Measurements from ENCODE around the gene NPHP4. TPM values are rescaled to one million over a fixed set of nuclear protein-coding genes. Genes with fewer than 3 reads are reported as not detected.

NPHP4 gene
- total and polyA plus RNA-seq, 2 experiments from 2014 or later = 6.4 to 12.7 TPM

- Histone ChIP-seq H3K4me3 (no peak overlapping the region), H3K9me3 (ENCODE audit: low read depth) (no peaks in the 10 kb centered on the region), H3K27me3 (peaks cover 6% of the 10 kb centered on the region), H3K27ac (no peak overlapping the region), H3K36me3 (no peaks in the 10 kb centered on the region), H3K4me1 (ENCODE audit: low read depth) (no peaks in the 10 kb centered on the region)
- TF ChIP-seq CTCF (IDR thresholded peaks at IDR 0.05; ENCODE audit: low read depth, low read length) = no peak
- no peak for DNase-seq (ENCODE audit: low read depth in 1 of 2, low spot score in 1 of 2)
Measured at GRCh38 chr1:5850503-5850902, 141.7 kb downstream of the NPHP4 start.

GRCh38 chr1:5849550-5849949, 142.7 kb downstream of the NPHP4 start:
- Histone ChIP-seq H3K9me3 (ENCODE audit: low read depth) (no peaks in the 10 kb centered on the region), H3K4me1 (ENCODE audit: low read depth) (no peaks in the 10 kb centered on the region), H3K36me3 (no peaks in the 10 kb centered on the region), H3K4me3 (no peak overlapping the region), H3K27ac (no peak overlapping the region), H3K27me3 (peaks cover 6% of the 10 kb centered on the region)
- DNase-seq (ENCODE audit: low read depth in 1 of 2, low spot score in 1 of 2) = no peak
- TF ChIP-seq CTCF (IDR thresholded peaks at IDR 0.05; ENCODE audit: low read depth, low read length) = no peak

GRCh38 chr1:5847013-5847659, 145.1 kb downstream of the NPHP4 start:
- peak; percentile 39 to 87 for DNase-seq (ENCODE audit: low read depth in 1 of 2, low spot score in 1 of 2)
- Histone ChIP-seq H3K4me1 (ENCODE audit: low read depth) (no peaks in the 10 kb centered on the region), H3K4me3 (no peak overlapping the region), H3K9me3 (ENCODE audit: low read depth) (no peaks in the 10 kb centered on the region), H3K36me3 (no peaks in the 10 kb centered on the region), H3K27ac (no peak overlapping the region), H3K27me3 (peaks cover 6% of the 10 kb centered on the region)
- no peak for TF ChIP-seq CTCF (IDR thresholded peaks at IDR 0.05; ENCODE audit: low read depth, low read length)

GRCh38 chr1:5845376-5845775, 146.8 kb downstream of the NPHP4 start:
- TF ChIP-seq CTCF (IDR thresholded peaks at IDR 0.05; ENCODE audit: low read depth, low read length) = no peak
- H3K4me3 ChIP-seq = no peak overlapping the region
- no peaks in the 10 kb centered on the region for H3K36me3 ChIP-seq
- H3K27me3 ChIP-seq = peaks cover 6% of the 10 kb centered on the region
- H3K9me3 ChIP-seq (ENCODE audit: low read depth) = no peaks in the 10 kb centered on the region
- no peak for DNase-seq (ENCODE audit: low read depth in 1 of 2, low spot score in 1 of 2)
- no peaks in the 10 kb centered on the region for H3K4me1 ChIP-seq (ENCODE audit: low read depth)
- no peak overlapping the region for H3K27ac ChIP-seq

- H3K9me3 ChIP-seq (ENCODE audit: low read depth) = no peaks in the 10 kb centered on the region
- H3K27me3 ChIP-seq = peaks cover 6% of the 10 kb centered on the region
- H3K36me3 ChIP-seq = no peaks in the 10 kb centered on the region
- no peak for DNase-seq (ENCODE audit: low read depth in 1 of 2, low spot score in 1 of 2)
- no peak for TF ChIP-seq CTCF (IDR thresholded peaks at IDR 0.05; ENCODE audit: low read depth, low read length)
- no peaks in the 10 kb centered on the region for H3K4me1 ChIP-seq (ENCODE audit: low read depth)
- no peak overlapping the region for H3K27ac ChIP-seq
- H3K4me3 ChIP-seq = no peak overlapping the region
Measured at GRCh38 chr1:5844442-5844841, 147.8 kb downstream of the NPHP4 start.

Data from cardiac muscle cell (in vitro differentiated cells and primary cell).